ENCODE measurements around the gene SPAG5.

Gene SPAG5

DNA sequence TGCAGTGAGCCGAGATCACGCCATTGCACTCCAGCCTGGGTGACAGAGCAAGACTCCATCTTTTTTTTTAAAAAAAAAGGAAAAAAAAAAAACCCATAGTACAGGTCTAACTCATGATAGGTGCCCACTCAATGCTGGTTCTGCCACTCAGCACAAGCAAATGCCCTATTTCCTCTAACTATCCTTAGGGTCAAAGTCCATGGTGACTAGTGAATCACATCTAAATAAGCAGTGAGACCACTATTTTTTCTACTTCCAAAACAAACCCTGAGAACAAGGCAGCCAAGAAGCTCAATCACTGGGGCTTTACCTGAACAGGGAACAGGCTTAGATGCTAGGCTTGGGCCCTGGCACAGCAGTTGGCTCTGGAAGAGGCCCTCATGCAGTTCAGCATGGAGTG, 42.8 kb upstream of the SPAG5 start:
- H3K4me3 ChIP-seq (ENCODE audit: low read depth, low read length), result no peak overlapping the region
- TF ChIP-seq CTCF (IDR thresholded peaks at IDR 0.05; ENCODE audit: control insufficient read depth, extremely low read depth, insufficient read depth), result no peak
- no peak for DNase-seq (ENCODE audit: low read depth)

- no peak for TF ChIP-seq CTCF (IDR thresholded peaks at IDR 0.05; ENCODE audit: control insufficient read depth, extremely low read depth, insufficient read depth)
- no peak overlapping the region for H3K4me3 ChIP-seq (ENCODE audit: low read depth, low read length)
- DNase-seq (ENCODE audit: low read depth), result no peak
These were observed 36.7 kb upstream of the SPAG5 start for GRCh38 chr17:28635506-28635905.

DNA sequence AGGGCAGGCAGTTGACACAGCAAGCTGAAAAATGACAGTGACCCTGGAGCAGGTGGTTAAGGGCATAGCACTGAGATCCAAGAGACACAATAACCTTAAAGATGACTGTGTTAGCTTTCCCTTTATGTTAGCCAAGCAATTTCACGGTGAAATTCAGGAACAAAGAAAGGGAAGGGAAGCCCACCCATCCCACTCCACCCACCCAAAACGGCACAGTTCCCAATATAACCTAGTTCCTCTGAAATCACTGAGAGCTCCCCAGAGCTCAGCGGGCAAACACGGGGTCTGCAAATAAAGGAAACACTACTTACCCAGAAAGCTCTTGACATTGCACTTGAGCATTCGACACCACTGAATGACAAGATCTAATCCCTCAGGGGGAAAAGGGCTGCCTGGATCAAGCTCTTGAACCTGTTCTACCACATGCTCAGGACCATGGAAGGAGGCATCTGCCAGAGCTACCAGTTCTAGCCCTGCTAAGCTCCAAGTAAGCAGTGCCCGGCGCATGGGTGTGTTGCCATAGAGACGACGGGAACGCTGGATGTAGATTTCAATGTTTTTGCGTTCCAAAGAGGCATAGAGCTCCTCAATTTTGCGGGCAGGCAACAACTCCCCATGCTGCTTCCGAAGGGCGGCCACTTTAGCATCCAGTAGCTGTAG, 35.5 kb upstream of the SPAG5 start:
- DNase-seq (ENCODE audit: low read depth), result no peak
- no peak for TF ChIP-seq CTCF (IDR thresholded peaks at IDR 0.05; ENCODE audit: control insufficient read depth, extremely low read depth, insufficient read depth)
- H3K4me3 ChIP-seq (ENCODE audit: low read depth, low read length), result no peak overlapping the region

GRCh38 chr17:28626818-28627217, 28.0 kb upstream of the SPAG5 start:
- no peak for TF ChIP-seq CTCF (IDR thresholded peaks at IDR 0.05; ENCODE audit: control insufficient read depth, extremely low read depth, insufficient read depth)
- no peak for DNase-seq (ENCODE audit: low read depth)

GRCh38 chr17:28624148-28624547, 25.3 kb upstream of the SPAG5 start:
- TF ChIP-seq CTCF (IDR thresholded peaks at IDR 0.05; ENCODE audit: control insufficient read depth, extremely low read depth, insufficient read depth), result no peak
- no peak for DNase-seq (ENCODE audit: low read depth)

More at GRCh38 chr17:28626818-28627217, 28.0 kb upstream of the SPAG5 start:
- no peak overlapping the region for H3K4me3 ChIP-seq (ENCODE audit: low read depth, low read length)

GRCh38 chr17:28623696-28624095, 24.9 kb upstream of the SPAG5 start:
- DNase-seq (ENCODE audit: low read depth), result no peak
- no peak overlapping the region for H3K4me3 ChIP-seq (ENCODE audit: low read depth, low read length)
- TF ChIP-seq CTCF (IDR thresholded peaks at IDR 0.05; ENCODE audit: control insufficient read depth, extremely low read depth, insufficient read depth), result no peak

More at GRCh38 chr17:28624148-28624547, 25.3 kb upstream of the SPAG5 start:
- H3K4me3 ChIP-seq (ENCODE audit: low read depth, low read length), result no peak overlapping the region

GRCh38 chr17:28622186-28622585, 23.4 kb upstream of the SPAG5 start:
- DNase-seq (ENCODE audit: low read depth), result no peak
- TF ChIP-seq CTCF (IDR thresholded peaks at IDR 0.05; ENCODE audit: control insufficient read depth, extremely low read depth, insufficient read depth), result no peak
- H3K4me3 ChIP-seq (ENCODE audit: low read depth, low read length), result no peak overlapping the region

All from LNCaP clone FGC (cell line).